NCI-H748 treated with DMSO at 0.1 percent for 48 hours (cell line): ENCODE data around the gene NALCN.

Experiments used
- DNase-seq: peaks from one replicate; lab custom pipeline; 2025; lab: John Stamatoyannopoulos, UW

NALCN gene

DNA sequence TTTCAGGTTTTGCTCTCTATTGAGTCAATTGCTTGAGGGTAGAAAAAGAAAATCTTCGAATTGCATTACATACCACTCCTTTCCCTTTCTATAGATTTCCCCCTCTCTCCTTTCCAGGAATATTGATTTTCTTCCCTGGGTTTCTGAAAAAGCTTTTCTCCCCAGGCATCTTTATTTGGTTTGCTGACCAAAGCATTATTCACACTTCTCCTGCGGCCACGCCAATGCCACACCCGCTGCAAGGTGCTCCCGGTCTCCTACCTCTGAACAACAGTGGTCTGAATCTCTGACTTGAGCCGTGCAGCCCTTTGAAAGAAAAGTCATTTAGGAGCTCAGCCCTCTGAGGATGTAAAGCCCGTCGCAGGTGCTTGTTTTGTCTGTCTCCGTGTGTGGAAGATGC, 390.8 kb downstream of the NALCN start:
- DNase-seq: no peak

DNA sequence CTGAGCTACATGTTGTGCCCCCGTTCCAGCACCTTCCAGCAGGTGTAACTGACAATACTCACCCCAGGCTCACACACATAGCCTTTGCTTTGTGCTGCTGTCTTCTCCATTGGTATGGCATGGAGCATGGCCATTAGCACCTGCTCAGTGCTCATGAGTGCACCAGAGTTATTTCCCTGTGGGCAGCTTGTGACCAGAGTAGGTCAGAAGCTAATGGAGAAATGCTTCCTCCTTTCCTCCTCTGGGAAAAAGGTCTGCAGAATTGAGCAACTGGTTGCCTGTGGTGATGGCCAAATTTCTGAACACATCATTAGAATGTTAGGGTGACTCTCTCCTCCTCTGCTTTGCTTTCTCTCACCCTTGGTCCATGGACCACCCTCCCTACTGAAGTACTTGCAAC, 397.2 kb downstream of the NALCN start:
- DNase-seq: no peak

DNA sequence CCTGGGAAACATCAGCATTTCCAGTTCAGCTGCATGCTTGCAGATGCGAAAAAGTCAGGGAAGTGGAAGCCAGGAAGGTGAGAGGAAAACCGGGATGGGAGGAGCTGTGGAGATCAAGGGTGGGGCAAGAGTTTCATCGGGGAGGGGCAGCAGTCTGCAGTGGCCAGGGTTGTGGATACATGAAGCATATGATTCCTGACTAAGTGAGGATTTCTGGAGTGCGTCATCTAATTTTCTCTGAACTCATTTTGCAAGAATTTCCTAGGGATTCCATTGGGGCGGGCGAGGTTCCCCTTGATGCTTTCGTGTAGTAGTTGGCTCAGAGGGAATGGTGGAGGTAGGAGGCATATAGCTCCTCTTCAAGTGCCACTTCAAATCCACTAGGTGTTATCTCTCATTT, 397.6 kb downstream of the NALCN start:
- DNase-seq: no peak

DNA sequence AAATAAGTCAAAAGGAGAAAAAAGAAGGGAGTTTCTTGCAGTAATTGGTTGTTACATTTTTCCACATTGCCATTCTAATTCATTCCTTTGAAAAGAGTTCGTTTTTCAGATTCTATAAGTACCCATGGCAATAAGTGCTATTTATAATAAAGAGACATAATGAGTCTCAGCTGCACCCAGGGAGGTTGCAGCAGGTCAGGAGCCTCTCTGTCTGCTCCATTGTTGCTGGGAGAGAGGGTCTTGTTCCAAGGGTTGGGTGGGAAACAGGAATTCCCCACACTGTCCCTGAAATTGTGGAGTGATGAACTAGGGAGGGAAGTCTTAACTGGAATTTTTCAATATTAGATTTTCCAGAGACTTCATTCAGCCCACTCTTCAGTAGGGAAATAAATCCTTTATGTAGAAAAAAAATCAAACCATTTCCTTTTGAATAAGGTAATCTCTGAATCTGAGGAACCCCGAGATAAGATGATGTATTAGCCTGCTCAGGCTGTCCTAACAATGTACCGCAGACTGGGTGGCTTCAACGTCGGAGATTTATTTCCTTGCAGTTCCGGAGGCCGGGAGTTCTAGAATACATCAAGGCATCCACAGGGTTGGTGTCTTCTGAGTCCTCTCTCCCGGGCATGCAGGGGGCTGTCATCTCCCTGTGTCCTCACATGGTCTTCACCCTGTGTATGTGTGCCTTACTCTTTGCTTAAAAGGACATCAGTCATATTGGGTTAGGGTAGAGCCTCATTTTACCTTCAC, 399.0 kb downstream of the NALCN start:
- no peak for DNase-seq

DNA sequence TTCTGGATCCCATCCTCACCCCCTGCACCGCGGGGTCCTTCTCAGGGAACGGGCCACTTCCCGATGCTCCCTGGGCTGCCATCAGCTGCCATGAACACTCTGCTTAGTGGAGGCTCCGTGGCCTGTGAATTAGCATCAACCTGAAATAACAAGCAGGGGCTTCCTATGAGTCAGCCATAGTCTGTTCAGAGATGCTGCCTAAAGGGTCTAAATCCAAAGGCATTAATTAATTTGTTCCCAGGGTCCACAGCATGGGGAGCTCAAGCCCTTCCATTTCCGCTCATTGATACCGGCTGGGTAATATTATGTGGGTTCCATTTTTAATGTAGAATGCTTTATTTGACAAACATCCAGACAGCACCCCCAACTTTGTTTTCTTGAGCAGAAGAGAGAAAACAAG, 399.8 kb downstream of the NALCN start:
- DNase-seq: no peak

DNA sequence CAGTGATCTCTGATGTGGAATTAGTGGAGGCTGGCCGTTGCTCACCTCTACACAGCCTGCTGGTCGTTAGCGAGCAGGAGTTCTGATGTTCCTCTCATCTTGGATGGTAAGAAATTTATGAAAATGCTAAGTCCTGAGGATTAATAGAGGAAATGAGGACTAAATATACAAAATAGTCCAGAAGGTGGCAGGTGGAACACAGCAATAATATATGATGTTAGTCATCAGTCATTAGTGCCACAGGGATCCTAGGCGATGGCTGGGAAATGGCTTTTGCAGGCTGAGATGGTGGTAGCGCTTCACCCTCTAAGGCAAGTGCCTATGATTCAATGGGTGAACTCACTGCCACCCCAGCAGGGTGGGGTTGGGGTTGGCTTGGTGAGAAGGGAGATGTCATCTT, 403.1 kb downstream of the NALCN start:
- no peak for DNase-seq

DNA sequence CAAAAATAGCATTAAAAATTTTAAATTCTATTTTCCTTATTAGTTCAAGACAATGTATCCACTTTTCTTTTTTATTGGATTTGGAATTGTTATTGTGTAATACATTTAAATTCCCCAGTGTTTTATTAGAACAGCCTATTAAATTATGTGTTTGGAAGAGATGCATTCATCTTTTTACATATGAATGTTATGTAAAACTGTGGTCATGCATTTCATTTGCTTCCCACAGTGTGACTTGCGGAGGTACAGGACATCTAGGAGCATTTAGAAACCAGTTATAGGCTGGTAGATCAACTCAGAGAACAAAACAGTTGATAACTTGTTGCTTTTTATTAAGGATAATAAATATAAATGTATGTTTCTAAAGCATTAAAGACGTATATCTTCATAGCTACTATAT, 406.2 kb downstream of the NALCN start:
- no peak for DNase-seq

DNA sequence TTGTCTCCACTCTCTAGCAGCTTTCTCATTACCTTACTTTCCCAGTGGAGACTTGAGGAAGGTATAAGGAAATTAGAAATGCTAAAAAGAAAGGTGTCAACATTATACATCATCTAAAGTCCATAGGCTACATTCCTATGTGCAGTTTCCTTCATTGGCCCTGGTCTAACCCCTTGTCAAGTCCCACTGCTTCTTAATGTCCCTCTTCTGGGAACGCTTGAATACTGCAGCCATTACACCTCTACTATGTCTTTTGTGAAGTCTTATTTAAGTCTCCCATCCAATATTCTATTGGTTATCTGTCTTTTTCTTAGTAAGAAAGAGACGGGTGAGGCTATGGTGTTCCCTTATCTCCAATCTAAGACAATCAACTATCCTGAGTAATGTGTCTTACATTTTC, 409.1 kb downstream of the NALCN start:
- DNase-seq: no peak
